Activated CD8-positive, alpha-beta memory T cell treated with anti-CD3 and anti-CD28 coated beads, Interleukin-2, amount 50 U/mL, for 1 hour (primary cell): ENCODE results near the gene NAA40.

Experiments used
- DNase-seq: peaks from one replicate; pipeline ENCODE4 v3.0.0-alpha.2; 2020; ENCODE audit errors: extremely low read depth

The NAA40 gene

GRCh38 chr11:63938479-63939396 lies at the start of gene NAA40:
Gene NAA40, plus strand, starts transcription at chr11:63939002. Its CDS starts 95 bp downstream, at chr11:63939097.
- DNase-seq: peak; percentile 87

GRCh38 chr11:63889344-63889743 lies 49.5 kb upstream of the NAA40 start:
- DNase-seq: no peak

GRCh38 chr11:63890368-63890767 lies 48.4 kb upstream of the NAA40 start:
- DNase-seq: no peak

GRCh38 chr11:63892228-63892627 lies 46.6 kb upstream of the NAA40 start:
- DNase-seq: no peak

- no peak for DNase-seq
Measured at GRCh38 chr11:63893355-63893754, 45.4 kb upstream of the NAA40 start.

GRCh38 chr11:63896071-63896470 lies 42.7 kb upstream of the NAA40 start:
- no peak for DNase-seq

GRCh38 chr11:63897459-63898146 lies 41.2 kb upstream of the NAA40 start:
- no peak for DNase-seq

GRCh38 chr11:63901660-63902059 lies 37.1 kb upstream of the NAA40 start:
- DNase-seq: no peak

GRCh38 chr11:63903884-63904283 lies 34.9 kb upstream of the NAA40 start:
- DNase-seq: no peak

- no peak for DNase-seq
Measured at GRCh38 chr11:63904743-63905142, 34.1 kb upstream of the NAA40 start.

- no peak for DNase-seq
Measured at GRCh38 chr11:63905179-63905578, 33.6 kb upstream of the NAA40 start.

GRCh38 chr11:63906087-63906486 lies 32.7 kb upstream of the NAA40 start:
- DNase-seq: no peak

GRCh38 chr11:63906585-63906984 lies 32.2 kb upstream of the NAA40 start:
- no peak for DNase-seq

- no peak for DNase-seq
Measured at GRCh38 chr11:63907063-63907462, 31.7 kb upstream of the NAA40 start.

GRCh38 chr11:63907808-63908530 lies 30.8 kb upstream of the NAA40 start:
- DNase-seq: no peak

- no peak for DNase-seq
Measured at GRCh38 chr11:63908631-63909401, 30.0 kb upstream of the NAA40 start.

- DNase-seq: no peak
Measured at GRCh38 chr11:63909591-63910506, 29.0 kb upstream of the NAA40 start.

- no peak for DNase-seq
Measured at GRCh38 chr11:63910675-63911074, 28.1 kb upstream of the NAA40 start.

- no peak for DNase-seq
Measured at GRCh38 chr11:63911440-63911839, 27.4 kb upstream of the NAA40 start.

GRCh38 chr11:63911876-63912275 lies 26.9 kb upstream of the NAA40 start:
- no peak for DNase-seq
